Endothelial cell of umbilical vein (primary cell): ENCODE results near the gene ATP9B. TPM values are rescaled to one million over a fixed set of nuclear protein-coding genes. Genes with fewer than 3 reads are reported as not detected.

Experiments
- BruUV-seq: library from RNA; stranded (reverse); fragments of 400-500 nt; replicated peaks from 2 replicates; lab custom pipeline; 2021; lab: Mats Ljungman, UMichigan
- CTCF ChIA-PET: fragments of 300-600, 350-600 bp; sonication (Branson Sonifier 250); formaldehyde crosslinking; loops from one replicate; lab custom pipeline; 2021; ENCODE audit warnings: antibody characterized with exemption, inconsistent platforms; lab: Charles Lee
- POLR2A ChIA-PET: fragments of 300-600, 350-600 bp; sonication (Branson Sonifier 250); formaldehyde crosslinking; loops from one replicate; lab custom pipeline; 2021; ENCODE audit warnings: antibody characterized with exemption, inconsistent platforms; lab: Charles Lee
- DNase-seq: peaks from one replicate; pipeline ENCODE4 v3.0.0-alpha.2; 2011; ENCODE audit warnings: low read depth, low spot score
- FAIRE-seq: peaks from 2 replicates; lab custom pipeline; 2011; peaks lifted over from hg19 to GRCh38; lab: Jason Lieb, UNC
- H2AFZ ChIP-seq: 2 replicates; pipeline ENCODE4 v1.6.0; 2012; ENCODE audit warnings: low read depth, low read length, control low read depth, inconsistent platforms
- H3K27ac ChIP-seq: 2 replicates; pipeline ENCODE4 v1.5.1; 2011; ENCODE audit warnings: low read depth, mild to moderate bottlenecking, control low read depth, low read length, moderate library complexity; ENCODE audit not compliant: insufficient read depth
- H3K27me3 ChIP-seq, 2 experiments: 2 replicates each; pipeline versions ENCODE4 v1.6.0 to v1.6.1; 2011; ENCODE audit warnings: low read length in 2 of 2, mixed read lengths in 1 of 2; ENCODE audit not compliant: control insufficient read depth in 2 of 2, insufficient read depth in 2 of 2
- H3K36me3 ChIP-seq, 2 experiments: 2 replicates in 1 of 2; 3 replicates in 1 of 2; pipeline ENCODE4 v1.5.1; 2011; ENCODE audit warnings: low read length in 2 of 2, mild to moderate bottlenecking in 1 of 2, moderate library complexity in 1 of 2; ENCODE audit not compliant: control insufficient read depth in 2 of 2, insufficient read depth in 2 of 2; ENCODE audit errors: extremely low read depth in 1 of 2
- H3K4me1 ChIP-seq: 3 replicates; pipeline ENCODE4 v1.5.1; 2011; ENCODE audit warnings: mild to moderate bottlenecking, low read length; ENCODE audit not compliant: control insufficient read depth, insufficient read depth; ENCODE audit errors: extremely low read depth
- H3K4me2 ChIP-seq: 2 replicates; pipeline ENCODE4 v1.6.1; 2011; ENCODE audit warnings: low read length, control low read depth, mixed read lengths; ENCODE audit not compliant: insufficient read depth
- H3K4me3 ChIP-seq, 3 experiments: fragments of 200-600 bp in 1 of 3; sonication (generic), shearing (Covaris generic) in 1 of 3; replicated peaks in 1 of 3; 2 replicates each; pipeline ENCODE4 v1.5.1; 2011 to 2016; ENCODE audit warnings: control low read depth in 3 of 3, low read length in 3 of 3, mild to moderate bottlenecking in 2 of 3, inconsistent platforms in 1 of 3, low read depth in 1 of 3, moderate library complexity in 1 of 3; ENCODE audit not compliant: insufficient read depth in 1 of 3
- H3K79me2 ChIP-seq: 2 replicates; pipeline ENCODE4 v1.6.0; 2012; ENCODE audit warnings: low read length, inconsistent platforms; ENCODE audit not compliant: control insufficient read depth, insufficient read depth
- H3K9ac ChIP-seq: replicated peaks from 2 replicates; pipeline ENCODE3; 2011; ENCODE audit warnings: low read length, control low read depth; ENCODE audit not compliant: insufficient read depth; ENCODE audit errors: extremely low read depth
- H3K9me1 ChIP-seq: replicated peaks from 3 replicates; pipeline ENCODE4 v1.6.0; 2011; ENCODE audit warnings: mild to moderate bottlenecking, low read length; ENCODE audit not compliant: control insufficient read depth, insufficient read depth; ENCODE audit errors: extremely low read depth
- H3K9me3 ChIP-seq: replicated peaks from 2 replicates; pipeline ENCODE4 v1.5.1; 2012; ENCODE audit warnings: low read length, inconsistent platforms; ENCODE audit not compliant: control insufficient read depth, insufficient read depth
- H4K20me1 ChIP-seq: replicated peaks from 2 replicates; pipeline ENCODE3; 2011; ENCODE audit warnings: mild to moderate bottlenecking, low read length; ENCODE audit not compliant: control insufficient read depth, insufficient read depth; ENCODE audit errors: extremely low read depth
- EZH2 ChIP-seq: IDR thresholded peaks from 2 replicates; pipeline ENCODE4 v1.6.1; 2012; ENCODE audit warnings: borderline replicate concordance, low read depth, mild to moderate bottlenecking, moderate library complexity, low read length, inconsistent platforms; ENCODE audit not compliant: severe bottlenecking
- FOS ChIP-seq: IDR thresholded peaks from 2 replicates; pipeline ENCODE4 v1.6.1; 2011; ENCODE audit warnings: mild to moderate bottlenecking, low read length, moderate library complexity, borderline replicate concordance; ENCODE audit not compliant: insufficient read depth
- JUN ChIP-seq: IDR thresholded peaks from 2 replicates; pipeline ENCODE4 v1.6.1; 2011; ENCODE audit warnings: borderline replicate concordance, low read depth; ENCODE audit not compliant: insufficient read length, insufficient read depth
- POLR2AphosphoS5 ChIP-seq: IDR thresholded peaks from 2 replicates; pipeline ENCODE4 v1.6.1; 2012; ENCODE audit warnings: low read depth, mild to moderate bottlenecking, control low read depth, low read length, moderate library complexity; ENCODE audit not compliant: insufficient read depth
- dilution Hi-C: fragments of 300-500 bp; cut with MboI; formaldehyde crosslinking; loops from one replicate; pipeline ENCODE4 v1.15.0; 2019; ENCODE audit warnings: low sequenced_read_pairs; ENCODE audit not compliant: extremely low pct_ligation_motif_present
- intact Hi-C: fragments of 100-400 bp; cut with micrococcal nuclease; formaldehyde crosslinking; loops from one replicate; pipeline ENCODE4 v1.10.0; 2022
- polyA plus RNA-seq, 4 experiments: library from polyadenylated mRNA; depleted of rRNA in 3 of 4; stranded (reverse) in 3 of 4; unstranded in 1 of 4; fragments of >200 nt; gene quantifications; 2 replicates each; pipeline versions ENCODE4 v1.2.1 to v1.2.3, GENCODE V29; 2011 to 2012; ENCODE audit warnings: missing spikeins in 1 of 4
- total RNA-seq: library from RNA; stranded (reverse); gene quantifications from 2 replicates; pipeline ENCODE4 v1.2.3, GENCODE V29; 2021
- TF ChIP-seq, protein P1 (sequence below): IDR thresholded peaks from 2 replicates; pipeline ENCODE4 v1.6.1; 2011; ENCODE audit not compliant: insufficient read depth, insufficient read length

ATP9B gene
- total and polyA plus RNA-seq, 2 donors (not counting 3 experiments of a cell fraction or from before 2014, with no cell fraction given) = 14.6 to 18.2 TPM

DNA sequence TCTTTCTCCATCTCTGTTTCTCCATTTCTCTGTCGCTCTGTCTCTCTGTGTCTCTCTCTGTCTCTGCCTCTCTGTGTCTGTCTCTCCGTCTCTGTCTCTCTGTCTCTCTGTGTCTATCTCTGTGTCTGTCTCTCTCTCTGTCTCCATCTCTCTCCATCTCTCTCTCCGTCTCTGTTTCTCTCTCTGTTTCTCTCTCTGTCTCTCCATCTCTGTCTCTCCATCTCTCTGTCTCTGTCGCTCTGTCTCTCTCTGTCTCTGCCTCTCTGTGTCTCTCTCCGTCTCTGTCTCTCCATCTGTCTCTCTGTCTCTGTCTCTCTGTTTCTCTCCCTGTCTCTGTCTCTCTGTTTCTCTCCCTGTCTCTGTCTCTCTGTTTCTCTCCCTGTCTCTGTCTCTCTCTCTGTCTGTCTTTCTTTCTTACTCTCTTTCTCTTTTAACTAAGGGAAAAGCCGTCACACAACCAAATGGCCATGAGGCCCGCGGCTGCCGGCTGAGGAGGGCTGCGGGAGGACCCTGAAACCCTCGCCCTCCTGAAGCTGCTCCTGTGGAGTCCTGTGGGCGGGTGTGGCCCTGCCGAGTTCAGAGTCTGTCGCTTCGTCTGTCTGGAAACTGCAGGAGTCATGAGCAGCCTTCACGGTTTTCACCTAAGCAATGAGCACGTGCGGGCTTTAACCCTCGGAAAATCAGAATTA is 355.8 kb downstream of the ATP9B start:
- Histone ChIP-seq H3K4me2 (no peak overlapping the region), H2AFZ (no peak overlapping the region), H3K79me2 (no peaks in the 10 kb centered on the region), H3K9me3 (no peaks in the 10 kb centered on the region), H3K27me3 (no peaks in the 10 kb centered on the region), H3K36me3 (peaks cover 5 to 17% of the 10 kb centered on the region in 2 experiments), H3K9me1 (no peaks in the 10 kb centered on the region), H3K27ac (no peak overlapping the region), H3K4me1 (no peaks in the 10 kb centered on the region), H3K4me3 (no peak overlapping the region), H4K20me1 (no peaks in the 10 kb centered on the region), H3K9ac (no peak overlapping the region)
- ChIA-PET POLR2A (no interaction called here), CTCF (no interaction called here)
- FAIRE-seq (no peak), DNase-seq (no peak)
- TF ChIP-seq FOS = no peak
- TF ChIP-seq JUN = no peak
- BruUV-seq = no TSS peak
- intact Hi-C loops (no loop called here), dilution Hi-C loops (no loop called here)

DNA sequence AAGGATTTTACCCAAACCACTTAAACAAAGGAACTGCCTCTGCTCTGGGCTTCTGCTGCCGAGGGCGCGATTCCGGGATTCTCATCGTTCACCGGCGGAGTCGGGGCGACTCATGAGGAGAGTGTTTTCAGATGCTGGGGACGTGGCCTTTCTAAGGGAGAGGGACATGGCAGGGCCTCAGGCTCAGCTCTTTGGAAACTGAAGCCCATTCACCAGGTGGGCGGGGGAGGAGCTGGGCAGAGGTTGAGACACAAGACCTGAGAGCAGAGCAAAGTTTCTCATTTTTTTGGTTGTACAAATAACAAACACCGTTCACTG is 356.3 kb downstream of the ATP9B start:
- Histone ChIP-seq H3K36me3 (peaks cover 5 to 12% of the 10 kb centered on the region in 2 experiments), H3K4me3 (no peak overlapping the region), H3K9me3 (no peaks in the 10 kb centered on the region), H3K9me1 (no peaks in the 10 kb centered on the region), H3K4me2 (no peak overlapping the region), H3K4me1 (no peaks in the 10 kb centered on the region), H3K27ac (no peak overlapping the region), H2AFZ (no peak overlapping the region), H3K9ac (no peak overlapping the region), H4K20me1 (no peaks in the 10 kb centered on the region), H3K27me3 (no peaks in the 10 kb centered on the region), H3K79me2 (no peaks in the 10 kb centered on the region)
- CTCF ChIA-PET = no interaction called here
- POLR2A ChIA-PET = no interaction called here
- BruUV-seq = no TSS peak
- TF ChIP-seq POLR2AphosphoS5 (no peak), EZH2 (no peak)
- TF ChIP-seq, protein P1, sequence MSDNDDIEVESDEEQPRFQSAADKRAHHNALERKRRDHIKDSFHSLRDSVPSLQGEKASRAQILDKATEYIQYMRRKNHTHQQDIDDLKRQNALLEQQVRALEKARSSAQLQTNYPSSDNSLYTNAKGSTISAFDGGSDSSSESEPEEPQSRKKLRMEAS = no peak
- FAIRE-seq (no peak), DNase-seq (no peak)
- intact Hi-C loops (no loop called here), dilution Hi-C loops (no loop called here)
